Measurements from ENCODE around the gene LACTBL1.

The LACTBL1 gene

DNA sequence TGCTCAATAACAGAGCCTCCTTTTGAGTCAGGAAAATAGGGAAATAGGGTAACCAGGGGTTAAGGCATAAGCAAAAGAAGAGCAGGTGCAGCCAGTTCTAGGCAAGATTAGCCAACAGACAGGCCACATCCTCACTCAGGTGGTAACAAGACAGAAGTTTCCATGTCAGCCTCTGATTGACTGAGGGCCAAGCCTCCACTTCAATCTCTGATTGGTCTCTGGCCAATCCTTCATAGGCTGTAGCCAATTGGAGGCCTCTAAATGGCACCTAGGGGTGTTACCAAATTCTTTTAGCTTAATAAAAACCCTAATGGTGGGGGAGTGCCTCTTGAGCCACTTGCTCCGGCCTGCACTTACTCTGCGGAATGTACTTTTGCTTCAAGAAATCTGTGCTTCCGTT is 37.2 kb downstream of the LACTBL1 start:
- H3K27ac ChIP-seq = no peak overlapping the region
- peaks cover 6% of the 10 kb centered on the region for H3K9me3 ChIP-seq (ENCODE audit: severe bottlenecking)
- H3K36me3 ChIP-seq = no peaks in the 10 kb centered on the region
- TF ChIP-seq, protein P1, sequence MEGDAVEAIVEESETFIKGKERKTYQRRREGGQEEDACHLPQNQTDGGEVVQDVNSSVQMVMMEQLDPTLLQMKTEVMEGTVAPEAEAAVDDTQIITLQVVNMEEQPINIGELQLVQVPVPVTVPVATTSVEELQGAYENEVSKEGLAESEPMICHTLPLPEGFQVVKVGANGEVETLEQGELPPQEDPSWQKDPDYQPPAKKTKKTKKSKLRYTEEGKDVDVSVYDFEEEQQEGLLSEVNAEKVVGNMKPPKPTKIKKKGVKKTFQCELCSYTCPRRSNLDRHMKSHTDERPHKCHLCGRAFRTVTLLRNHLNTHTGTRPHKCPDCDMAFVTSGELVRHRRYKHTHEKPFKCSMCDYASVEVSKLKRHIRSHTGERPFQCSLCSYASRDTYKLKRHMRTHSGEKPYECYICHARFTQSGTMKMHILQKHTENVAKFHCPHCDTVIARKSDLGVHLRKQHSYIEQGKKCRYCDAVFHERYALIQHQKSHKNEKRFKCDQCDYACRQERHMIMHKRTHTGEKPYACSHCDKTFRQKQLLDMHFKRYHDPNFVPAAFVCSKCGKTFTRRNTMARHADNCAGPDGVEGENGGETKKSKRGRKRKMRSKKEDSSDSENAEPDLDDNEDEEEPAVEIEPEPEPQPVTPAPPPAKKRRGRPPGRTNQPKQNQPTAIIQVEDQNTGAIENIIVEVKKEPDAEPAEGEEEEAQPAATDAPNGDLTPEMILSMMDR (IDR thresholded peaks at IDR 0.05; ENCODE audit: low read depth, low read length) = no peak
- no peak overlapping the region for H3K4me3 ChIP-seq (ENCODE audit: low read depth, low read length)
- H3K27me3 ChIP-seq (ENCODE audit: insufficient read depth, low read depth, severe bottlenecking) = no peaks in the 10 kb centered on the region
- no peak for DNase-seq

DNA sequence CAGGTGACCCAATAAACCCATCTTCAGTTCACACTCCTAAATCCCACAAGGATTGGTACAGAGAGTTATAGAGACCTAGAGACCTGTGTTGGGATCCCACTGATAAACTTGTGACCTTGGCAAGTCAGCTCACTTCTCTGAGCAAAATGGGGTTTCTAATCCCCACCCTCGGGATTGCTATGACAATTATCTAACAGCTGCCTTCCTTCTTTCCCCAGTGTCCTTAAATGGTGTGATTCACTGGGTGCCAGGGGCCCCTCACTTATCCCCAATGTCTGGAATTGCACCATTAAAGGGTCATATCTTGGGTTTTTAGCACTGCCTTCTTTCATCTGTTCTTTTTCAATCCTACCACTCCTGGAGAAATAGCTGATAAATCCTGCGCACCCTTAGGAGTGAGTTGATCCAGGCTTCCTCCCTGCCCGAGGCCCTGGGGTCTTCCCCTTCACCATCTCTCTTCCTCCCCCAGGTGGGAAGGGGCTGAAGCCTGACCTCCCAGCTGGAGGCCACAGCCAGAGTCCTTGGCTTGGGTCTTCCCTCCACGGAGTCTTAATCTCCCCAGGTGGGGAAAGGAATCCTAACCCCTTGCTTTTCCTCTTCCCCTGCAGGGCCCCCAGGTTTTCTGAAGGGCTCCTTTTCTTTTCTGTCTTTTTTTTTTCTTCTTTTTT is 39.7 kb downstream of the LACTBL1 start:
- peaks cover 2% of the 10 kb centered on the region for H3K9me3 ChIP-seq (ENCODE audit: severe bottlenecking)

DNA sequence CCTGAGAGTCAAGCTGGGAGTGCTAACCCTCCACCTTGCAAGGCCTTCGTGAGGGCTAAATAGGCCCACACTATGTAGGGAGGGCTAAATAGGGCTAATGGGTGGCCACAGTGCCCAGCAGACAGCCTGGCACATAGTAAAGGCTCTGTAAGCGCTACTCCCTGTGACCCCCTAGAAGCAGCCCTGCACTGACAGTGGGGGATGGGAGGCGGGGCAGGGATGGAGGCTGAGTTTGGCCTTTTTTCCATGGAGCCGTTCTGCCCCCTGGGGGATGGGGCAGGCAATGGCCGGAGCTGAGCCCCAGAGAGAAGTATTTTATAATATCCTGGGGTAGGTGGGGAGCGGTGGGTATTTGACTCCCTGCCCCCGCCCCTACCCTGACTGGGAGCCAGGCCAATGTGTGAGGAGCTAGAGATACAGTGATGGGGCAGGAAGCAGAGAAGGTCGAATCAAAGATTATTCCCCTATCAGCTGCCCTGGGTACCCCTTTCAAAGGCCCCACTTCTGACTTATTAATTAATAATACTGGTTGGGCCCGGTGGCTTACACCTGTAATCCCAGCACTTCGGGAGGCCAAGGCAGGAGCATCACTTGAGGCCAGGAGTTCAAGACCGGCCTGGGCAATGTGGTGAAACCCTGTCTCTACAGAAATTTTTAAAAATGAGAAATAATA is 42.3 kb downstream of the LACTBL1 start:
- Histone ChIP-seq H3K9me3 (ENCODE audit: severe bottlenecking) (peaks cover under 1% of the 10 kb centered on the region), H3K4me3 (ENCODE audit: low read depth, low read length) (no peak overlapping the region), H3K36me3 (no peaks in the 10 kb centered on the region), H3K27me3 (ENCODE audit: insufficient read depth, low read depth, severe bottlenecking) (no peaks in the 10 kb centered on the region), H3K27ac (no peak overlapping the region)
- peak; percentile 84 for DNase-seq
- TF ChIP-seq, protein P1 (IDR thresholded peaks at IDR 0.05; ENCODE audit: low read depth, low read length) = peak; percentile 80

More for the DNA sequence above, 39.7 kb downstream of the LACTBL1 start:
- Histone ChIP-seq H3K36me3 (no peaks in the 10 kb centered on the region), H3K27me3 (ENCODE audit: insufficient read depth, low read depth, severe bottlenecking) (no peaks in the 10 kb centered on the region), H3K27ac (no peak overlapping the region), H3K4me3 (ENCODE audit: low read depth, low read length) (no peak overlapping the region)
- TF ChIP-seq, protein P1 (IDR thresholded peaks at IDR 0.05; ENCODE audit: low read depth, low read length) = no peak
- no peak for DNase-seq

DNA sequence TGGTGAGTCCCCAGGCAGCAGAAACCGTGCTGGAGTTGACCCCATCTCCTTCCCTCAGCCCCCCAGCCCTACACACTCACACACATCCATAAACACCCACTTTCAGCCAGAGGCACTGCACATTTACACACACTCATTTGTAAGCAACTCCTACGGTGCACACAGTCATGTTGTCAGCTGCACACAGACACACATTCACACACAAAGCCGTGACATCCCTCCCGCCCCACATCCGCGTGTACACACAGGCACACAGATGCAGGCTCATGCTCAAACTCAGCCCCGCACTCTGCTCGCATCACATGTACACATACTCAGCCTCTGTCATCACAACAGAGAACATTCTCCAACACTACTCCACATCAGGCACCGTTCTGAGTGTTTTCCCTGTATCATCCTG is 47.6 kb downstream of the LACTBL1 start:
- Histone ChIP-seq H3K27me3 (ENCODE audit: insufficient read depth, low read depth, severe bottlenecking) (no peaks in the 10 kb centered on the region), H3K9me3 (ENCODE audit: severe bottlenecking) (no peaks in the 10 kb centered on the region), H3K4me3 (ENCODE audit: low read depth, low read length) (no peak overlapping the region), H3K27ac (no peak overlapping the region), H3K36me3 (no peaks in the 10 kb centered on the region)
- TF ChIP-seq, protein P1 (IDR thresholded peaks at IDR 0.05; ENCODE audit: low read depth, low read length) = no peak
- DNase-seq = no peak

DNA sequence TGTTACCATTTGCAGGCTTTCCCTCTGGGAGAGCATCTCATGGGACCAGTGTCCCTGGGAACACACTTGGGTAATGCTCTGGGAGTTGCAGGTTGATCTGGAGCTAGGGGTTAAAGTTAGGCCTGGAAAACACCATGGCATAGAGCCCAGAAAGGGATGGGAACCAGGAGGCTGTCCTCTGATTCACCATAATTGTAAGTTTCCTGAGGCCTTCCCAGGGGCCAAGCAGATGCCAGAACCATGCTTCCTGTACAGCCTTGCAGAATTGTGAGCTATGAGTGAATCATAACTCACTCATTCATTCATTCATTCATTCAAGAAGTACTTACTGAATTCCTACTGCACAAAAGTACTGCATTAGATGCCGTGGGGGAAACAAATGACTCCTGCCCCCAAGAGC is 50.0 kb downstream of the LACTBL1 start:
- TF ChIP-seq, protein P1 (IDR thresholded peaks at IDR 0.05; ENCODE audit: low read depth, low read length) = no peak
- H3K27me3 ChIP-seq (ENCODE audit: insufficient read depth, low read depth, severe bottlenecking) = no peaks in the 10 kb centered on the region
- H3K4me3 ChIP-seq (ENCODE audit: low read depth, low read length) = no peak overlapping the region
- H3K36me3 ChIP-seq = no peaks in the 10 kb centered on the region
- DNase-seq = no peak
- H3K9me3 ChIP-seq (ENCODE audit: severe bottlenecking) = no peaks in the 10 kb centered on the region
- H3K27ac ChIP-seq = no peak overlapping the region
